GM23248 (cell line): ENCODE measurements around the gene PCDHA9.

Source experiments
- EZH2 ChIP-seq: fragments of 200-600 bp; sonication (generic); IDR thresholded peaks from 2 replicates; pipeline ENCODE4 v1.6.1; 2018; ENCODE audit warnings: antibody characterized with exemption, mild to moderate bottlenecking; ENCODE audit not compliant: insufficient read depth, poor library complexity, severe bottlenecking
- EZH2phosphoT487 ChIP-seq: fragments of 200-600 bp; sonication (generic); IDR thresholded peaks from 2 replicates; pipeline ENCODE4 v1.6.1; 2018; ENCODE audit warnings: antibody characterized with exemption, moderate library complexity, mild to moderate bottlenecking, low read depth; ENCODE audit not compliant: insufficient read depth

DNA sequence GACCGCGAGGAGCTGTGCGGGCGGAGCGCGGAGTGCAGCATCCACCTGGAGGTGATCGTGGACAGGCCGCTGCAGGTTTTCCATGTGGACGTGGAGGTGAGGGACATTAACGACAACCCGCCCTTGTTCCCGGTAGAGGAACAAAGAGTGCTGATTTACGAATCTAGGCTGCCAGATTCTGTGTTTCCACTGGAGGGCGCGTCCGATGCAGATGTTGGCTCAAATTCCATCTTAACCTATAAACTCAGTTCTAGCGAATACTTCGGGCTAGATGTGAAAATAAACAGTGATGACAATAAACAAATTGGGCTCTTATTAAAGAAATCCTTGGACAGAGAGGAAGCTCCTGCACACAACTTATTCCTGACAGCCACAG, 19.8 kb upstream of the PCDHA9 start:
- TF ChIP-seq EZH2phosphoT487 (no peak), EZH2 (no peak)
